HUDEP-2 (cell line): ENCODE results near the gene GPBAR1.
A peak's percentile ranks its signal among the peaks of the same experiment; 100 is the strongest.

ENCODE experiments used
- DNase-seq, 76 experiments: peaks; one replicate each; lab custom pipeline; 2025; ENCODE audit not compliant: unreplicated experiment in 76 of 76; lab: John Stamatoyannopoulos, UW

The GPBAR1 gene

GRCh38 chr2:218238887-218239286, 21.9 kb upstream of the GPBAR1 start:
- no peak for DNase-seq

- DNase-seq, result no peak
Observed at GRCh38 chr2:218244204-218244603, 16.6 kb upstream of the GPBAR1 start.

GRCh38 chr2:218244665-218245064, 16.1 kb upstream of the GPBAR1 start:
- DNase-seq, result no peak

- DNase-seq, result no peak
Observed at GRCh38 chr2:218245214-218245613, 15.6 kb upstream of the GPBAR1 start.

GRCh38 chr2:218249691-218250090, 11.1 kb upstream of the GPBAR1 start:
- DNase-seq, result no peak

GRCh38 chr2:218252509-218253231, 8.1 kb upstream of the GPBAR1 start:
- no peak for DNase-seq

- no peak for DNase-seq
Observed at GRCh38 chr2:218253232-218253625, 7.6 kb upstream of the GPBAR1 start.

GRCh38 chr2:218255446-218255845, 5.4 kb upstream of the GPBAR1 start:
- no peak for DNase-seq

GRCh38 chr2:218256612-218257350, 4.0 kb upstream of the GPBAR1 start:
- no peak for DNase-seq

GRCh38 chr2:218257390-218257981, 3.3 kb upstream of the GPBAR1 start:
- DNase-seq, result peak in 36 of 76 experiments; percentile 0 to 60 (median 18)

- DNase-seq, result no peak
Observed at GRCh38 chr2:218259099-218259961, 1.5 kb upstream of the GPBAR1 start.

GRCh38 chr2:218260166-218260565, 649 bp upstream of the GPBAR1 start:
- no peak for DNase-seq

GRCh38 chr2:218261423-218262236, 815 bp downstream of the GPBAR1 start:
- no peak for DNase-seq

- DNase-seq, result no peak
Observed at GRCh38 chr2:218262237-218262600, 1.4 kb downstream of the GPBAR1 start.

GRCh38 chr2:218262631-218263586, 2.1 kb downstream of the GPBAR1 start:
- DNase-seq, result no peak

GRCh38 chr2:218263817-218264641, 3.2 kb downstream of the GPBAR1 start:
- DNase-seq, result no peak

GRCh38 chr2:218264773-218265561, 4.2 kb downstream of the GPBAR1 start:
- no peak for DNase-seq
